ELR (cell line): ENCODE results near the gene ZNF346.

ENCODE experiments used
- DNase-seq: peaks from one replicate; pipeline ENCODE4 v3.0.0-alpha.2; 2015; ENCODE audit warnings: low read depth

Gene ZNF346

DNA sequence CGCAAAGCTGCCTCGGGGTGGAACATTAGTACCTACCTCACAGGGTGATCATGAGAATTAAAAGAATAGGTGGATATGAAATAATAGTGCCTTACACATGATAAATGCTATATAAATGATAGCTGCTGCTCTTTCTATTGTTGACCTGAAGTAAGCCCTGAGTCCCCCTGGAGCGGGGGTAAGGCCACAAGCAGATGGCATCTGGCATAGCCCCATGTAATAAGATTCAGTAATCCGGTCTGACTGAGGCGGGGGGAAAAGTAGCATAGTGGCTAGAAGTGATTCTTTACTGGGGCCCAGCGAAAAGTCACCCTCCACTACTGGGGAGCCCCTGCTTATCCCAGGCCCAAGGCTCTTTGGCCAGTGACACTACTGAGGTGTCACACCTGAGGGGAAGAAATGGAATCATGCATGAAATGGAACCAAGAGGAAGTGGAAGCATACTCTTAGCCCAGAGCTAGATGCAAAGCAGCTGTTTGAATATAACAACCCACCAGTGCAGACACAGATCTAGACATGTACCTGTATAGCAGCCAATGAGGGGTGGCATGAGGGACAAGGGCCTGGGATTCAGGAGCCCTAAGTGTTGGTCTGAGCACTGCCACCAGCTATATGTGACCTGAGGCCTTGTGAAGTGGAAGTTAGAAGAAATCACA is 48.2 kb downstream of the ZNF346 start:
- DNase-seq, result no peak

DNA sequence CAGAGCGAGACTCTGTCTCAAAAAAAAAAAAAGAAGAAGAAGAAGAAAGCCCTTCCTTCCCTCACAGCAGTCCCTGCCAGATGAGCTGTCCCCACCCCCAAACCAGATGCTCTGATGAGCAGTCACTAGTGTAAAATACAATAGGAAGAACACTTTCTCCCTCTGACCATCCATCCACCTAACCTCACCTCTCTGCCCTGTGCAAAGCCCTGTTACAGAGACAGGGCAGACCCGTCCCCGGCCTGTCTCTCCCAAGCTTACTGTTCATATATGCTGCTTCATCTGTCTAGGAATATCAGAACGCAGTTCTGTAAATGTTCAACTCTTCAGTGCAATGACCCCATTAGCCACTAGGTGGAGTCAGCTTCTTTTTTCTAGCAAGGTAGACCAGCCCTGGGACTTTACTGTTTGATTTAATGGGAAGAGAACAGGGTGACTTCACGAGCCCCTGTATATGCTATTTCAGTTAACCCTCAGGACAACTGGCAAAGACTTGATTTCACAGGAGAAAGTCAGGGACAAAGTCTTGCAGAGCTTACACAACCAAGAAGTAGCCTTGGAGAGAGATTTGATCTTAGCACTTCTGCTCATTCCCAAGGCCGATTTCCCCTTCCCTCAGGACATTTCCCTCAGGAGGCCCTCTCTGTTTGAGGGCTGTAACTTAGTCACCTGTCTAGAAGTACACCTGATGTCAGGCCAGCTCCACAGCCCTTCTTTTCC is 49.3 kb downstream of the ZNF346 start:
- DNase-seq, result peak; percentile 88

DNA sequence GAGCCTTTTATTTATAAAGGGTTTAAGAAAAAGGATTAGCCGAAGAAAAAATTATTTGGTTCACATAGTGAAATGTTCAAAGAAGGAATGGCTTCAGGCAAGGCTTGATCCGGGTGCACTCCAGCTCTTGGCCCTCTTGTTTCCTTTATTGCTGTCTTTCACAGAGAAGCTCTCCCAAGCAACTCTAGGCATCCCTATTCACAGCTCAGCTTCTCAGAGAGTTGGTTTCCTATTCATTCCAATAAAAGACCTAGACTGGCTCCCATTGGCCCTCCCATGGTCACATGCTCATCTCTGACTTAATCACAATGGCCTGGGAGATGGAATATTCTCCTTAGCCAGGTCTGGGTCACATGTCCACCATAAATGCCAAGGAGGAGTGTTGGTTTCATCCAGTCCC is 54.8 kb downstream of the ZNF346 start:
- peak; percentile 35 for DNase-seq

DNA sequence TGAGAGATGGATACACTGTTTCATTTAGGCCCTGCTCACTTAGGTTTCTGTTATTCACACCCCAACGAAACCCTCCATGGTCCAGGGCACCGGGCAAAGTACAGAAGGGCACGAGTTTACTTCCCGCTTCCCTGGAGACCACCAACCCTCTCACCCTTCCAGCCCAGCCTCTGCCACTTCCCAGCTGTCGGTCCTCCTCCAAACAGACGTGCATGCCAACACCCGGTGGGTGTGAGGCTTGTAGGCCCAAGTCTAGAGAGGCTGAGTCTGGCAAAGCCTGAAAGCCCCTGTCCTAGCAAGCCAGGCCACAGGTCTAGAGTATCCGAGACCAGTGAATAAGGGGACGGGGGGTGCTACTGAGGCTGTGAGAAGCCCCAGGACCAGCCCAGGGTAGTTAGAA is 57.1 kb downstream of the ZNF346 start:
- DNase-seq, result no peak

DNA sequence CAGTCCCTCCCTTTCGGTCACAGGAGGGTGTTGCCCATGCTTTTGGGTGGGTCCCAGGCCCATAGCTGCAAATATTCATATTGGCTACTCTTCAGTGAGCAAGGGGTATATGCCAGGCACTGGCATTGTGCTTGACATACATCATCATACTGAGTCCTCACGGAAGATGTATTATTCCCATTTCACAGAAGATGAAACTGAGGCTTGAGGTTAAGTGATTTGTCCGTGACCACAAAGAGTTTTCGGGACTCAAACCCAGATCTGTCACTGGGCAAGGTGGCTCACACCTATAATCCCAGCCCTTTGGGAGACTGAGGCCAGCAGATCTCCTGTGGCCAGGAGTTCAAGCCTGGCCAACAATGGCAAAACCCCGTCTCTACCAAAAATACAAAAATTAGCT is 57.8 kb downstream of the ZNF346 start:
- DNase-seq, result no peak

DNA sequence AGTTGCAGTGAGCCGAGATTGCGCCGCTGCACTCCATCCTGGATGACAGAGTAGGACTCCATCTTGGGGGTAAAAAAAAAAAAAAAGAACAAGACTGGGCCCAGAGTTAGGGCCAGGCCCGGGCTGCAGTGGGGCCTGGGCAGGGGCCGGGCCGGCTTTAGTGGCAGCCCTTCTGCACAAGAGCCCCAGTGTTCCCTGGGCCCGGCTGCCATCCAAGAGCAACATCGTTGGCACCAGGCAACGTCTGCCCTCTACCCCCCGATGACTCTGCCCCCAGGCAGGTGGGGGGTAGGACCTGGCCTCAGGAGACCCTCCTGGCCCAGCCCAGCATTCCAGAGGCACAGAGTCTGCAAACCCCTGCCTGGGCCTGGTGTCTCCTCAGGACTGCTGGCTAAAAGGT is 59.4 kb downstream of the ZNF346 start:
- DNase-seq, result no peak

DNA sequence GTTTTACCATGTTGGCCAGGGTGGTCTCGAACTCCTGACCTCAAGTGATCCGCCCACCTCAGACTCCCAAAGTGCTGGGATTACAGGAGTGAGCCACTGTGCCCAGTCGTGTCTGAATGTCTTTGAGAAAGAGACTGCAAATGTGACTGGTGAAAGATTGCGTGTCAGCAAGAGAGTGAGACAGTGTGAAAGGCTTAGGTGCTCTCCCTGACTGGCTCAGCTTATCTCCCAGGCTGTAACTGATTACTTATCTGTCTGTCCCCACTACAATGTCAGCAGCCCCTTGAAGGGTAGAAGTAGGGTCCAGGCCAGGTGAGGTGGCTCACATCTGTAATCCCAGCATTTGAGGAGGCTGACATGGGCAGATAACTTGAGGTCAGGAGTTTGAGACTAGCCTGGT is 60.9 kb downstream of the ZNF346 start:
- no peak for DNase-seq

DNA sequence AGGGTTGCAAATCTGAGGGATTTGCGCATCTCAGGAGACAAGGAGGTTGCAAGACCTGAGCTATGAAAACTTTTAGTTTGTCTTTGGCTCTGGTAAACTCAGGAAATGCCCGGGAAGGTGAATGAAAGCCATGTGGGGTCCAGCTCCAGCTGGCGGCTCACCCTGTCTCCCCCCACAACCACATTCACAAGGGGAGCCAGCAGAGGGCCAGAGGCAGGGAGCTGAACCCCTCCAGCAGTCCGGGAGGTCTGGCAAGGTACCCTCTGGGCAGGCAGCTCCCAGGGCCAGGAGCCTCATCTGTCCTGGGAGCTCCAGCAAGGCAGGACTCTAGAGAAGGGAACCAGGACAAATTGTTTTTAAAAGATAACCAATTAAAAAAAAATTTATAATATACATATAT is 61.7 kb downstream of the ZNF346 start:
- DNase-seq, result no peak

DNA sequence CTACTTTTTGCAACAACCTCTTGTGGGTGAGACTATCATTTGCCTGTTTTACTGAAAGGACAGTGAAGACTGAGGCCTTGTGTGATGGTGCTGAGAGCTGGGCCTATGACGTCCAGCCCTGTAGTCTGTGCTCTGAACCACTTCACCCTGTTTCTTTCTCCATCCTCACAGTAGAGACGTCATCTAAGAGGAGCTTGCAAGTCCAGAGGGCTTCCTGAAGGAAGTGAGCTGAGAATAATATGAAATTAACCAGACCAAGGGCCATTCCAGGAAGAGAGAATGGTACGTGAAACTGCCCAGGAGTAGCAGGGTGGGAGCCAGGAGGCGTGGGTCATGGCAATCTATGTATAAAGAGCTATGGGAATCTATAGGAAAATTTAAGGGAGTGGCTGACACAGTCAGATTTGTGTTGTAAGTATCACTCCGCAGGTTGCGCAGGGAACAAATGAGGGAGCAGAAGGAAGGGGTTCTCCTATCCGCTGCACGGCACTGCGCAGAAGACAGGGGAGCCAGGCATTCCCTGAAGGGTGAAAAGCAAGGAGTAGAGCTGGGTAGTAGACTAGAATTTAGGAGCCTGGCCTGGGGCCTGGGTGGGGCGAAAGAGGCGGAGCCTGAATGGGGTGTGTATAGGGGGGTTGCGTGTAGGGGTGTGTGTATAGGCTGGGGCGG is 63.6 kb downstream of the ZNF346 start:
- no peak for DNase-seq

DNA sequence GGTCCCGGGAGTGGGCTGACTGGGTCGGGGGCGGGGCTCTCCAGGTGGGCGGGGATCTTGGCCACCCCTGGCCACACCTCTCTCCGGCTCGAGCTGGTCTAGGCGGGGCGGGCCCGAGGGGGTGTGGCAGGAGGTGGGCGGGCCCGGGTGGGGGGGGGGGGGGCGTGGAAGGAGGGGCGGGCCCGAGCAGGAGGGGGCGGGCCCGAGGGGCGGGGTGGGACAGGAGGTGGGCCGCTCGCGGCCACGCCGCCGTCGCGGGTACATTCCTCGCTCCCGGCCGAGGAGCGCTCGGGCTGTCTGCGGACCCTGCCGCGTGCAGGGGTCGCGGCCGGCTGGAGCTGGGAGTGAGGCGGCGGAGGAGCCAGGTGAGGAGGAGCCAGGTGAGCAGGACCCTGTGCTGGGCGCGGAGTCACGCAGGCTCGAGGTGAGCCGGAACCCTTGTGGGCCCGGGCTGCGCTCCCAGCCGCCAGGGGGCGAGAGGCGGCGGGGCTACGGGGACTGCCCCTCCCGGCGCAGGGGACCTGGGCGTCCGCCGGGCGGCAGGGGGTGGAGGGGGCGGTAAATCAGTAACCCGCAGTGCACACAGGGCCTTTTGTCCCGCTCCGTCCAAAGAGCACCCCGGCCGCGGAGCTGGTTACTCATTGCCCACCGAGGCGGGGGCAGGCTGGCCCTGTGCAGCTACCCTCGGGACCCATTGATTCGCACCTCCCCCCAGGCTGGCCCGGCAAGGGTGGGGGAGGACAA is 64.3 kb downstream of the ZNF346 start, which contains the start of gene FGFR4:
Gene FGFR4 (plus strand): TSS at position 262 of the 744 bp plus-strand sequence. CDS start 2,688 bp downstream, outside the sequence.
- peak; percentile 63 for DNase-seq

DNA sequence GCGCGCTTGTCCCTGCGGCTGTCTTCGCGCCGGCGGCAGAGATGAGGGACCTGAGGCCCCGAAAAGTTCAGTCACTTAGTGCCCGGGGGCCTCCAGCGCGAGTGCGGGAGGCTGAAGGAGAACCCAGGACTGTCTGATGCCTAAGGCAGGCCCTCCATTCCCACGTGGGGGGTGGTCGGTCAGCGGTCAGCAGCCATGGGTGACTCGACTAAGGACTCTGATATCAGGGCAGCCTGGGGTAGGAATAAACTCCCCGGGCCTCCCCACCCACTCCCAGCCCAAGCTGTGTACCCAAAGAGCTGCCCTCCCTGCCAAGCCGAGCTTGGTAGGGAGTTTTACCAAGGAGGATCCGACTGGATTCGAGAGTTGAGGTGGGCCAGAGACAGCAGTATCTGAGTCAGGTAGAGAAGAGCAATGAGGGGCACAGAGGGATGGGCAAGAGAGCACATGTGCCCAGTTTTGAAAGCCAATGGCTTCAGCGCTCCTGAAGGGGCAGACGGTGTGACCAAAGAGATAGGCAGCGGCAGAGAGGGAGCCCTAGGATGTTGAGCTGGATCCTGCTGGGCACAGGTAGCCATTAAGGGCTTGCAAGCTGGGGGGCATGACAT is 65.0 kb downstream of the ZNF346 start:
- DNase-seq, result no peak

DNA sequence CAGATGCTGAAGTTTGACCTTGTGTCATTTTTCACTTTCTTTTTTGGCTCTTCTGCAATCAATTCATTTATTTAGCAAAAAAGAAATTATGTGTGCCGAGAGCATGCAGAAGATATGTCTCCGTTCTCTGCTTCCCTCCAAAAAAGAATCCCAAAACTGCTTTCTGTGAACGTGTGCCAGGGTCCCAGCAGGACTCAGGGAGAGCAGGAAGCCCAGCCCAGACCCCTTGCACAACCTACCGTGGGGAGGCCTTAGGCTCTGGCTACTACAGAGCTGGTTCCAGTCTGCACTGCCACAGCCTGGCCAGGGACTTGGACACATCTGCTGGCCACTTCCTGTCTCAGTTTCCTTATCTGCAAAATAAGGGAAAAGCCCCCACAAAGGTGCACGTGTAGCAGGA is 66.6 kb downstream of the ZNF346 start:
- DNase-seq, result no peak

DNA sequence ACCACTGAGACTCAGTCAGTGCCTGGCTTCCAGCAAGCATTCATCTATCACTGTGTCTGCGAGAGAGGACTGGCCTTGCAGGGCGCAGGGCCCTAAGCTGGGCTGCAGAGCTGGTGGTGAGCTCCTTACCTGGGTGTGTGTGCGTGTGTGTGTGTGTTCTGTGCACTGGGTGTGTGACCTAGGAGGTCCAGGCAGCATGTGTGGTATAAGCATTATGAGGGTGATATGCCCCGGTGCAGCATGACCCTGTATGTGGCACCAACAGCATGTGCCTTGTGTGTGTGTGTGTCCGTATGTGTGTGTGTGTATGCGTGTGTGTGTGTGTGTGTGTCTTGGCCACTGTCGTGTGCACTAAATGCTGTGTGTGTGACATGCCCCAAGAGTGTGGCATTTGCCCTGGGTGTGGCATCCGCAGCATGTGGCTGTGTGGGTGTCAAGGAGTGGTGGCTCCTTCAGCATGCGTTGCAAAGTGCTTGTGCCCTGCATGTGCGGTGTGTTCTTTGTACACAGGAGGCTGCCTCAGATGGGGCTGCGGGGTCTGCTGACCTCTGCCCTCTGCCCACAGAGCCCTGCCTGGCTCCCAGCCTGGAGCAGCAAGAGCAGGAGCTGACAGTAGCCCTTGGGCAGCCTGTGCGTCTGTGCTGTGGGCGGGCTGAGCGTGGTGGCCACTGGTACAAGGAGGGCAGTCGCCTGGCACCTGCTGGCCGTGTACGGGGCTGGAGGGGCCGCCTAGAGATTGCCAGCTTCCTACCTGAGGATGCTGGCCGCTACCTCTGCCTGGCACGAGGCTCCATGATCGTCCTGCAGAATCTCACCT is 67.5 kb downstream of the ZNF346 start:
- DNase-seq, result no peak

DNA sequence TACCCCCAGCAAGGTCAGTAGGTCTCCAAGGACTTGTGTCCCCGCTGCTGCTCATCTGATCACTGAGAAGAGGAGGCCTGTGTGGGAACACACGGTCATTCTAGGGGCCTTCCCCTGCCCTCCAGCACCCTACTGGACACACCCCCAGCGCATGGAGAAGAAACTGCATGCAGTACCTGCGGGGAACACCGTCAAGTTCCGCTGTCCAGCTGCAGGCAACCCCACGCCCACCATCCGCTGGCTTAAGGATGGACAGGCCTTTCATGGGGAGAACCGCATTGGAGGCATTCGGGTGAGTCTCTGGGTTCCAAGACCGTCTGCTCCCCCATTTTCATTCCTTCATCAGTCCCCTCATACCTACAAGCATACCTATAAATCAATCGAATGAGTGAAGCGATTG is 68.3 kb downstream of the ZNF346 start:
- no peak for DNase-seq

DNA sequence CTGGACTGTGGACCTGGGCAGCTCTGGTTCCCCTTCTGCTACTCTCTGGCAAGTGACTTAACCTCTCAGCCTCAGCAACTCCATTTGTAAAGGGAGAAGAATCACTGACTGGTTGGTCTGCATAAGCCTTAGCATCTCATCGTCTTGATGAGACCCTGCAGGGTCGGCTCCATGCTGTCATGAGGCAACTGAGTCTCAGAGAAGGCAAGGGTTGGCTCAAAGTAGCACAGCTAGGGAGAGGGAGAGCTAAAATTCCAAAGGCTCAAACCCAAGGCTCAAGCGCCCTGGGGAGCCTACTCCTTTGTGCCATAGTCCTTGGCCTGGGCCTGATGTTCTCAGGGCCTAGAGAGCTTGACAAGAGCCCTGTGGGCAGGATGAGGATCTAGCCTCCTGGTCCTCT is 68.7 kb downstream of the ZNF346 start:
- DNase-seq, result no peak

DNA sequence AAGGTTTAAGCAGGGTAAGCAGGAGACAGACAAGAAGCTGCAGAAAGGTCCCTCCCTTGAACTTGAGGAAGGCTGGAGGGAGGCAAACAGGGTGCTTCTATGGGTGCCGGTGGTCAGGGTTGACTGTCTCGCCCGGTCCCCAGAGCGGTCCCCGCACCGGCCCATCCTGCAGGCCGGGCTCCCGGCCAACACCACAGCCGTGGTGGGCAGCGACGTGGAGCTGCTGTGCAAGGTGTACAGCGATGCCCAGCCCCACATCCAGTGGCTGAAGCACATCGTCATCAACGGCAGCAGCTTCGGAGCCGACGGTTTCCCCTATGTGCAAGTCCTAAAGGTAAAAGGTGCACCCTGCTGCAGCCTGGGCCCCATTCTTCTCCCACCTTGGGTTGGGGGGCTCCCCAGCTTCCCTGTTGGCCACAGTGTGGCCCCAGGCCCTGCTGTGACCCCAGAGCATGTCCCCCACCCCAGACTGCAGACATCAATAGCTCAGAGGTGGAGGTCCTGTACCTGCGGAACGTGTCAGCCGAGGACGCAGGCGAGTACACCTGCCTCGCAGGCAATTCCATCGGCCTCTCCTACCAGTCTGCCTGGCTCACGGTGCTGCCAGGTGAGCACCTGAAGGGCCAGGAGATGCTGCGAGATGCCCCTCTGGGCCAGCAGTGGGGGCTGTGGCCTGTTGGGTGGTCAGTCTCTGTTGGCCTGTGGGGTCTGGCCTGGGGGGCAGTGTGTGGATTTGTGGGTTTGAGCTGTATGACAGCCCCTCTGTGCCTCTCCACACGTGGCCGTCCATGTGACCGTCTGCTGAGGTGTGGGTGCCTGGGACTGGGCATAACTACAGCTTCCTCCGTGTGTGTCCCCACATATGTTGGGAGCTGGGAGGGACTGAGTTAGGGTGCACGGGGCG is 69.9 kb downstream of the ZNF346 start:
- no peak for DNase-seq

DNA sequence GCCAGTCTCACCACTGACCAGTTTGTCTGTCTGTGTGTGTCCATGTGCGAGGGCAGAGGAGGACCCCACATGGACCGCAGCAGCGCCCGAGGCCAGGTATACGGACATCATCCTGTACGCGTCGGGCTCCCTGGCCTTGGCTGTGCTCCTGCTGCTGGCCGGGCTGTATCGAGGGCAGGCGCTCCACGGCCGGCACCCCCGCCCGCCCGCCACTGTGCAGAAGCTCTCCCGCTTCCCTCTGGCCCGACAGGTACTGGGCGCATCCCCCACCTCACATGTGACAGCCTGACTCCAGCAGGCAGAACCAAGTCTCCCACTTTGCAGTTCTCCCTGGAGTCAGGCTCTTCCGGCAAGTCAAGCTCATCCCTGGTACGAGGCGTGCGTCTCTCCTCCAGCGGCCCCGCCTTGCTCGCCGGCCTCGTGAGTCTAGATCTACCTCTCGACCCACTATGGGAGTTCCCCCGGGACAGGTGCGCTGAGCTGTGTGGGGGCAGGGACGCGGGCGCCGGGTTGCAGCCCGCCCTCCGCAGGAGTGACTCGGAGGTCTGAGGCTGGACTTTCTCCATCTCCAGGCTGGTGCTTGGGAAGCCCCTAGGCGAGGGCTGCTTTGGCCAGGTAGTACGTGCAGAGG is 70.7 kb downstream of the ZNF346 start:
- no peak for DNase-seq

DNA sequence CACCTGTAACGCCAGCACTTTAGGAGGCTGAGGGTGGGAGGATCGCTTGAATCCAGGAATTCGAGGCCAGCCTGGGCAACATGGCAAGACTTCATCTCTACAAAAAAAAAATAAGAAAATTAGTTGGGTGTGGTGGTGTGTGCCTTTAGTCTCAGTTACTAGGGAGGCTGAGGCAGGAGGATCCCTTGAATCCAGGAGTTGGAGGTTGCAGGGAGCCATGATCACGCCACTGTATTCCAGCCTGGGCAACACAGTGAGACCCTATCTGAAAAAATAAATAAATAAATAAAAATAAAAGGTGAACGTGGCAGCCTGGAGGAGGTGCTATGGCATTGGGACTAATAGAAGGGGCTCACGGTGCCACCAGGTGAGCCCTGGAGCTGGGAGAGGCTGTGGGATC is 71.3 kb downstream of the ZNF346 start:
- DNase-seq, result no peak

DNA sequence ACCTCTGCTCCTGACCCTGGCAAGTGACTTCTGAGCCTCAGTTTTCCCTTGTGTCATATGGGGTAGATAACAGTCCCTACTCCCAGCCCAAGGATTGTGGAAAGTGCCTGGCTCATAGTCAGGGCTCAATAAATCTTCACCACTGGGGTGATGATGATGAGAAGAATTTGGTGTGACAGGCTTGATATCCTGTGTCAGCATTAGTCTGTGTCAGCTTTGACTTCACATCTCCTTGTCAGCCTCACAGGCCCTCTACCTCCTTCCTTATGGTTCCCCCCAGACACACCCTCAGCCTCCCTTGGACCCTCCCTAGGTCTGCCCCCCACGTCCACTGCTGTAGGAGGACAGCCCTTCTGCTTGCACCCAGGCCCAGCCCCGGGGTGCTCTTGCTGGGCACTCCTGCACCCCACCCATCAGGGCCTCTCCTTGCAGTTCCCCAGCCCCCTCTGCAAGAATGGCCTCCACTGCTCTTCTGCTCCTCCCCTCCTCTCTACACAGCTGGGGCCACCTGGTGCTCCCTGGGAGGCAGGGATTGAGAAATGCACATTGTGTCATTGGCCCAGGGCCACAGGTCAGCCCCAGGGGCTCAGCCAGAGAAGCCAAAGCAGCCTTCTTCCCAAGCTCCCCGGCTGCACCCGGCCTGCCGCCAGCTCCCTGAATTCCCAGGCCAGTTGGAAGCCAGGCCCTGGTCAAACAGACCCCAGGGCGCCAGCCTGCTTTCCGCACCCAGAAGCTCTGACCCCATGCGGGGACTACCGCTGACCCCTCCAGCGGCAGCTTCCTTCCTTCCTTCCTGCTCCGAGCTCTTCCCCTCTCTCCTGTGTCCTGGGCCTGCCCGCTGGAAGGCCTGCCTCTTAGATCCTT is 72.0 kb downstream of the ZNF346 start:
- DNase-seq, result no peak
